Panc1 (cell line): Measurements from ENCODE around the gene EXTL1.

ENCODE experiments used
- CTCF ChIP-seq: fragments of 450-650 bp; IDR thresholded peaks from 2 replicates; pipeline ENCODE4 v1.5.1; 2017; ENCODE audit warnings: mild to moderate bottlenecking
- POLR2AphosphoS5 ChIP-seq: IDR thresholded peaks from 2 replicates; pipeline ENCODE4 v1.6.1; 2012; ENCODE audit warnings: mild to moderate bottlenecking, low read depth, low read length, moderate library complexity
- SIN3A ChIP-seq: IDR thresholded peaks from 2 replicates; pipeline ENCODE4 v1.6.1; 2012; ENCODE audit warnings: low read depth, mild to moderate bottlenecking, low read length, moderate library complexity, borderline replicate concordance; ENCODE audit not compliant: insufficient read depth
- TF ChIP-seq, protein P1 (sequence below), 2 experiments: IDR thresholded peaks; 2 replicates each; pipeline ENCODE4 v1.6.1; 2011 to 2012; ENCODE audit warnings: low read depth in 2 of 2, control low read depth in 1 of 2, low read length in 1 of 2, mild to moderate bottlenecking in 1 of 2, moderate library complexity in 1 of 2; ENCODE audit not compliant: insufficient read depth in 1 of 2

GRCh38 chr1:26016258-26016952, 5.2 kb upstream of the EXTL1 start:
- no peak for TF ChIP-seq CTCF
- TF ChIP-seq POLR2AphosphoS5: no peak
- no peak for TF ChIP-seq SIN3A
- TF ChIP-seq, protein P1, sequence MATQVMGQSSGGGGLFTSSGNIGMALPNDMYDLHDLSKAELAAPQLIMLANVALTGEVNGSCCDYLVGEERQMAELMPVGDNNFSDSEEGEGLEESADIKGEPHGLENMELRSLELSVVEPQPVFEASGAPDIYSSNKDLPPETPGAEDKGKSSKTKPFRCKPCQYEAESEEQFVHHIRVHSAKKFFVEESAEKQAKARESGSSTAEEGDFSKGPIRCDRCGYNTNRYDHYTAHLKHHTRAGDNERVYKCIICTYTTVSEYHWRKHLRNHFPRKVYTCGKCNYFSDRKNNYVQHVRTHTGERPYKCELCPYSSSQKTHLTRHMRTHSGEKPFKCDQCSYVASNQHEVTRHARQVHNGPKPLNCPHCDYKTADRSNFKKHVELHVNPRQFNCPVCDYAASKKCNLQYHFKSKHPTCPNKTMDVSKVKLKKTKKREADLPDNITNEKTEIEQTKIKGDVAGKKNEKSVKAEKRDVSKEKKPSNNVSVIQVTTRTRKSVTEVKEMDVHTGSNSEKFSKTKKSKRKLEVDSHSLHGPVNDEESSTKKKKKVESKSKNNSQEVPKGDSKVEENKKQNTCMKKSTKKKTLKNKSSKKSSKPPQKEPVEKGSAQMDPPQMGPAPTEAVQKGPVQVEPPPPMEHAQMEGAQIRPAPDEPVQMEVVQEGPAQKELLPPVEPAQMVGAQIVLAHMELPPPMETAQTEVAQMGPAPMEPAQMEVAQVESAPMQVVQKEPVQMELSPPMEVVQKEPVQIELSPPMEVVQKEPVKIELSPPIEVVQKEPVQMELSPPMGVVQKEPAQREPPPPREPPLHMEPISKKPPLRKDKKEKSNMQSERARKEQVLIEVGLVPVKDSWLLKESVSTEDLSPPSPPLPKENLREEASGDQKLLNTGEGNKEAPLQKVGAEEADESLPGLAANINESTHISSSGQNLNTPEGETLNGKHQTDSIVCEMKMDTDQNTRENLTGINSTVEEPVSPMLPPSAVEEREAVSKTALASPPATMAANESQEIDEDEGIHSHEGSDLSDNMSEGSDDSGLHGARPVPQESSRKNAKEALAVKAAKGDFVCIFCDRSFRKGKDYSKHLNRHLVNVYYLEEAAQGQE (IDR thresholded peaks at IDR 0.05; ENCODE audit: insufficient read depth in 1 of 2, low read depth in 2 of 2, low read length in 1 of 2): no peak
